Neural cell (in vitro differentiated cells): Measurements from ENCODE around the gene NEK6.

ENCODE experiments used
- CTCF ChIP-seq: fragments of 450-650 bp; IDR thresholded peaks from 2 replicates; pipeline ENCODE4 v1.5.1; 2014; ENCODE audit warnings: antibody characterized with exemption, mild to moderate bottlenecking, moderate library complexity; ENCODE audit not compliant: poor library complexity, severe bottlenecking
- EP300 ChIP-seq: fragments of 450-650 bp; conservative IDR thresholded peaks from 2 replicates; pipeline ENCODE4 v1.6.1; 2014; ENCODE audit warnings: antibody characterized with exemption, mild to moderate bottlenecking, moderate library complexity; ENCODE audit not compliant: poor library complexity, severe bottlenecking
- EZH2 ChIP-seq: fragments of 200-600, 300-800 bp; shearing (Covaris generic), sonication (generic); IDR thresholded peaks from 2 replicates; pipeline ENCODE4 v1.6.1; 2014; ENCODE audit warnings: antibody characterized with exemption, low read length, borderline replicate concordance, mild to moderate bottlenecking; ENCODE audit not compliant: insufficient read depth, poor library complexity, severe bottlenecking
- POLR2AphosphoS5 ChIP-seq: IDR thresholded peaks from 2 replicates; pipeline ENCODE4 v1.6.1; 2012
- RAD21 ChIP-seq: fragments of 450-650 bp; conservative IDR thresholded peaks from 2 replicates; pipeline ENCODE4 v1.6.1; 2014; ENCODE audit warnings: antibody characterized with exemption, mild to moderate bottlenecking, moderate library complexity
- REST ChIP-seq: IDR thresholded peaks from 2 replicates; pipeline ENCODE4 v1.6.1; 2012; ENCODE audit warnings: borderline replicate concordance
- SMC3 ChIP-seq: fragments of 450-650 bp; conservative IDR thresholded peaks from 2 replicates; pipeline ENCODE4 v1.6.1; 2014; ENCODE audit warnings: antibody characterized with exemption, mild to moderate bottlenecking, moderate library complexity; ENCODE audit not compliant: poor library complexity

GRCh38 chr9:124279531-124280175 is 21.9 kb downstream of the NEK6 start:
- no peak for TF ChIP-seq CTCF
- no peak for TF ChIP-seq EZH2
- TF ChIP-seq SMC3, result no peak
- no peak for TF ChIP-seq POLR2AphosphoS5
- TF ChIP-seq EP300, result no peak
- no peak for TF ChIP-seq REST
- TF ChIP-seq RAD21, result no peak
